GM12865 (cell line): ENCODE data around the gene CDK10.

ENCODE experiments used
- DNase-seq: peaks from one replicate; pipeline ENCODE4 v3.0.0; 2010; ENCODE audit warnings: low read depth
- H3K4me3 ChIP-seq: 2 replicates; pipeline ENCODE4 v1.5.1; 2011; ENCODE audit warnings: mild to moderate bottlenecking, low read depth, low read length, control low read depth
- CTCF ChIP-seq: IDR thresholded peaks from 2 replicates; pipeline ENCODE4 v1.5.1; 2011; ENCODE audit warnings: low read length, control low read depth, low read depth, inconsistent platforms; ENCODE audit not compliant: insufficient read depth; ENCODE audit errors: missing control alignments

Gene CDK10

GRCh38 chr16:89643769-89644300 is 42.7 kb upstream of the CDK10 start:
- DNase-seq: no peak
- no peak for TF ChIP-seq CTCF
- H3K4me3 ChIP-seq: no peak overlapping the region

GRCh38 chr16:89645122-89645521 is 41.4 kb upstream of the CDK10 start:
- DNase-seq: no peak
- no peak for TF ChIP-seq CTCF
- no peak overlapping the region for H3K4me3 ChIP-seq

DNA sequence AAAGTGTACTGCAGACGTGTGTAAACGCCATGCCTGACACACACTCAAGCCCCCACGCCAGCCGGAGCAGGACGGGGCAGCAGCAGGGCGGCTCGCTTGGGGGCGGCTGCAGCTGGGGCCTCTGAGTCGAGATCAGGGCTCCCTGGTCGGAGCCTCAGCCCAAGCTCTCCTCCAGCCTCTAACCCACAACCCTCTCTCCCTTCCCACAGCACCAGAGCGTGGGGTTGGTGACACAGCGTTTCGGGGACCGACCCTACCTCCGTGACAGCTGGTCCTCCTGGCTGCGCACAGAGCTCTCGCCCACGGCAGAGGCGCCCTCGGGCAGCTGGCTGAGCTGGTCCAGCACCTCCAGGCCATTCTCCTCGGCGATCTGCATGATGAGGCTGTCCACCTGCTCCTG is 40.2 kb upstream of the CDK10 start:
- TF ChIP-seq CTCF: no peak
- no peak for DNase-seq
- H3K4me3 ChIP-seq: no peak overlapping the region

DNA sequence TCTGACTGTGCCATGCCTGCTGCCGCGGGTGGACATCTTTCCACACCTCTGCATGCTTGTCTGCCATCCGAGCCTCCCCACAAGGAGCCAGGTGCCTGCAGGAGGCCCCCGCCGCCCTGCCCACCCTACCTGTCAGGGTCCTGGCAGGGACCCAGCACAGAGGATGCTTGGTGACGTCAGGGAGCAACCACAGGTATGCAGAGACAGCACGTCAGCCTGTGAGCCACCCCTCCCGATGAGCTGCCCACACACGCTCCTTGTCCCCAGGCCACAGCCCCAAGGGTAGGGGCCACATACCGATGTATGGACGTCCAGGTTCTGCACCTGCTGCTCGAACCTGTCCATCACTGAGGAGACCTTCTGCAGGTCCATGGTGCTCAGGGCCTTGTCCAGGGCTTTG is 39.6 kb upstream of the CDK10 start:
- TF ChIP-seq CTCF: no peak

DNA sequence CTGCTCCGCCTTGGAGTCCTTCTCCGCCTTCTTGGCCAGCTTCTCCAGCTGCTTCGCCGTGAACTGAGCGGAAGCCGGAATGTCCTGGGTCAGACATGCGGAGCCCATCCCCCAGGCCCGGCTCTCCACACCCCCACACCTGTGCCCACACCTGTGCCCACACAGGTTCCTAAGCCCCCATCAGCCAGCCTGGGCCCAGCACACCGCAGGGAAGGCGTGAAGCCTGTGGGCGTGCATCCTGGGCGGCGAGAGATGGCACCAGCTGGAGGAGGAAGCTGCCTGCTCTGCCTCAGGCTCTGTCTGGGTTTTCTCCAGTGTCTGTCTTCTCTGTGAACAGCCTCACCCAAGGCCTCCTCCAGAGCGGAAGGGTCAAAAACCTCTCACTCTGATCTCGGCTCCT is 34.9 kb upstream of the CDK10 start:
- DNase-seq: no peak
- no peak for TF ChIP-seq CTCF

More for the DNA sequence above, 39.6 kb upstream of the CDK10 start:
- no peak for DNase-seq
- H3K4me3 ChIP-seq: no peak overlapping the region

DNA sequence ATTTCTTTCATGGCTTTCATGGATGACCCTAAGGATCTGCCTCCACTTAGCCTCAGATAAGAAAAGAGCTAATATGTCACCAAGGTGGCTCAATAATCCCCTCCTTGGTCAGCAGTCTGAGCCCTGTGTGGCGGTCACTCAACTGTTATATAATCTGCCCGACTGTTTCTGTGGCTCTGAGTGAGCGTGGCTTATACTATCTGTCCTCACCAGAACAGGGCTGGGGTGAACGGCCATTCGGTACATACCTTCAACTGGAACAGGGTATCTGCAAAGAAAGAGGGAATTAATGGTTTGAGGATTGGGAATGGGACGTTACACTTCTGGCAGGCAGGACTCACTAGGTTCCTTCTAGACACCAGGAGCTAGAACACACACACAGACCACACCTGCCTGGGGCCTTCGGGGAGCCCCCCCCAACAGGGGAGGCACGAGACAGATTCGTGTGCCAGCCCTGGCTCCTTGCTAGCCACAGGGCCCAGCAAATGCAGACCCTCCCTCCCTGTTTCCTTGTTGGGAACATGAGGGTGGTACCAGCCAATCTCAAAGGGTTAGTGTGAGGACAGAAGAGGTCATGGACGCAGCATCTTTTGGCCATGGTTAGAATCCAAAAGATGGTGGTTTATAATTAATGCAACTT is 32.7 kb upstream of the CDK10 start:
- TF ChIP-seq CTCF: no peak
- DNase-seq: no peak
- H3K4me3 ChIP-seq: no peak overlapping the region

More for the DNA sequence above, 34.9 kb upstream of the CDK10 start:
- no peak overlapping the region for H3K4me3 ChIP-seq
